Nephron (organoid): ENCODE measurements around the gene S100A5.
A peak's percentile ranks its signal among the peaks of the same experiment; 100 is the strongest.

Experiments used
- H3K27ac Mint-ChIP-seq, 3 experiments: 2 replicates each; pipeline ENCODE4 v1.8.0; 2020; ENCODE audit warnings: mixed read lengths in 3 of 3, mild to moderate bottlenecking in 2 of 3, moderate library complexity in 1 of 3
- H3K27me3 Mint-ChIP-seq: 2 replicates; pipeline ENCODE4 v1.8.0; 2021; ENCODE audit warnings: low read depth, mild to moderate bottlenecking, moderate library complexity, mixed read lengths
- H3K36me3 Mint-ChIP-seq: 2 replicates; pipeline ENCODE4 v1.8.0; 2020; ENCODE audit warnings: low read depth, mixed read lengths
- H3K4me1 Mint-ChIP-seq: 2 replicates; pipeline ENCODE4 v1.8.0; 2020; ENCODE audit warnings: mixed read lengths
- H3K4me3 Mint-ChIP-seq, 3 experiments: 2 replicates each; pipeline ENCODE4 v1.8.0; 2020; ENCODE audit warnings: mild to moderate bottlenecking in 3 of 3, mixed read lengths in 3 of 3, moderate library complexity in 2 of 3
- H3K9me3 Mint-ChIP-seq: 2 replicates; pipeline ENCODE4 v1.8.0; 2020; ENCODE audit warnings: mixed read lengths
- CTCF ChIP-seq, 3 experiments: fragments of 200-600 bp; sonication (generic); IDR thresholded peaks; one replicate each; pipeline ENCODE4 v1.5.0; 2021; ENCODE audit warnings: antibody characterized with exemption in 3 of 3; ENCODE audit not compliant: unreplicated experiment in 3 of 3

S100A5 gene

GRCh38 chr1:153561466-153561985 lies 20.8 kb upstream of the S100A5 start:
- TF ChIP-seq CTCF (IDR thresholded peaks at IDR 0.05; ENCODE audit: unreplicated experiment in 3 of 3), result no peak
- no peak overlapping the region for H3K4me3 Mint-ChIP-seq
- peaks cover 21% of the 10 kb centered on the region for H3K4me1 Mint-ChIP-seq
- H3K9me3 Mint-ChIP-seq, result no peaks in the 10 kb centered on the region
- H3K27ac Mint-ChIP-seq, result no peak overlapping the region
- no peaks in the 10 kb centered on the region for H3K27me3 Mint-ChIP-seq
- no peaks in the 10 kb centered on the region for H3K36me3 Mint-ChIP-seq

- no peak for TF ChIP-seq CTCF (IDR thresholded peaks at IDR 0.05; ENCODE audit: unreplicated experiment in 3 of 3)
- Mint-ChIP-seq H3K27ac (no peak overlapping the region), H3K27me3 (no peaks in the 10 kb centered on the region), H3K9me3 (no peaks in the 10 kb centered on the region), H3K4me3 (no peak overlapping the region), H3K4me1 (peaks cover 15% of the 10 kb centered on the region), H3K36me3 (no peaks in the 10 kb centered on the region)
Measured at GRCh38 chr1:153560771-153561465, 20.2 kb upstream of the S100A5 start.

GRCh38 chr1:153560241-153560640 lies 19.5 kb upstream of the S100A5 start:
- TF ChIP-seq CTCF (IDR thresholded peaks at IDR 0.05; ENCODE audit: unreplicated experiment in 3 of 3), result no peak
- Mint-ChIP-seq H3K4me1 (peaks cover 11% of the 10 kb centered on the region), H3K4me3 (no peak overlapping the region)

GRCh38 chr1:153557877-153558276 lies 17.1 kb upstream of the S100A5 start:
- H3K4me3 Mint-ChIP-seq, result no peak overlapping the region
- no peaks in the 10 kb centered on the region for H3K27me3 Mint-ChIP-seq
- no peaks in the 10 kb centered on the region for H3K36me3 Mint-ChIP-seq
- H3K9me3 Mint-ChIP-seq, result no peaks in the 10 kb centered on the region
- TF ChIP-seq CTCF (IDR thresholded peaks at IDR 0.05; ENCODE audit: unreplicated experiment in 3 of 3), result no peak
- no peak overlapping the region for H3K27ac Mint-ChIP-seq
- peaks cover 22% of the 10 kb centered on the region for H3K4me1 Mint-ChIP-seq

More at GRCh38 chr1:153560241-153560640, 19.5 kb upstream of the S100A5 start:
- no peaks in the 10 kb centered on the region for H3K9me3 Mint-ChIP-seq
- peak overlapping the region in 1 of 3 experiments; percentile 56 for H3K27ac Mint-ChIP-seq
- no peaks in the 10 kb centered on the region for H3K27me3 Mint-ChIP-seq
- no peaks in the 10 kb centered on the region for H3K36me3 Mint-ChIP-seq

- H3K4me3 Mint-ChIP-seq, result no peak overlapping the region
- no peaks in the 10 kb centered on the region for H3K9me3 Mint-ChIP-seq
- no peaks in the 10 kb centered on the region for H3K27me3 Mint-ChIP-seq
- H3K4me1 Mint-ChIP-seq, result peaks cover 24% of the 10 kb centered on the region
- no peaks in the 10 kb centered on the region for H3K36me3 Mint-ChIP-seq
- H3K27ac Mint-ChIP-seq, result no peak overlapping the region
- TF ChIP-seq CTCF (IDR thresholded peaks at IDR 0.05; ENCODE audit: unreplicated experiment in 3 of 3), result no peak
Measured at GRCh38 chr1:153556348-153556747, 15.6 kb upstream of the S100A5 start.
